Measurements from ENCODE around the gene KLHL35.

The KLHL35 gene

GRCh38 chr11:75468534-75469340 is 35.7 kb upstream of the KLHL35 start:
- DNase-seq, result no peak

DNA sequence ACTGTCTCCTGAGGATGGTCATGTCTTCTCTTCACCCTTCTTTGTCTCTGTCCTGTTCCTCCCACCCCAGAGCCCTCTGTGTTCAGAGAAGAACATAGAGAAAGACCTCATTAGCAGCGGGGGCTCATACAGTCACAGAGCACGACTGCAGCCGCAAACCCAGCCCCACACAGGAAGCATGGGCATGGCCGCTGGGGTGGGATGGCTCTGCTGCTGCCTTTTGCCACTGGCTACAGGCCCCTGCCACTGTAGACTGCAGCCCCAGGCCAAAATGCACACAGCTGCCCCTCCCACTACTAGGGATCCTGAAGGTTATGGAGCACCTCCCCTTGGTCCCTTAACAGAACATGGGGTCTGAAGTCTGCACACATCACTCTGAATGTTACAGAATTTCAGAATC is 34.9 kb upstream of the KLHL35 start:
- DNase-seq, result no peak

DNA sequence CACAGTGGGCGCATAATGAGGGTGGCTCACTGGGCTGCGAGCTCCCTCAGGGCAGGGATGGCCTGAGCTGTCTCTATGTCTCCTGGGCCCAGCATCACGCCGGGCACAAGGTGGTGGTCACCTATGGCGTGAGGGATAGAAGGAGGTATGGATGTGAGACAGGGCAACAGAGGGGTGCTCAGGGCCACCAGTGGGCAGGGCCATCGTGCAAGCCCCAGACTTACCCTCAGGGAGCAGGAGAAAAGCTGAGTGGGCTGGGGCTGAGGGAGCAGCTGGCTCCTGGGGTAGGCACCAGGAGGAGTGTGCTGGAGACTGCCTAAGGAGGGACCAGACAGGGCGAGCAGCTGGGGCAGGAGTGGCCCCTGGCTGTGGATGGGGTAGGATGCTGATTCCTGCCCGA is 34.3 kb upstream of the KLHL35 start:
- DNase-seq, result no peak

DNA sequence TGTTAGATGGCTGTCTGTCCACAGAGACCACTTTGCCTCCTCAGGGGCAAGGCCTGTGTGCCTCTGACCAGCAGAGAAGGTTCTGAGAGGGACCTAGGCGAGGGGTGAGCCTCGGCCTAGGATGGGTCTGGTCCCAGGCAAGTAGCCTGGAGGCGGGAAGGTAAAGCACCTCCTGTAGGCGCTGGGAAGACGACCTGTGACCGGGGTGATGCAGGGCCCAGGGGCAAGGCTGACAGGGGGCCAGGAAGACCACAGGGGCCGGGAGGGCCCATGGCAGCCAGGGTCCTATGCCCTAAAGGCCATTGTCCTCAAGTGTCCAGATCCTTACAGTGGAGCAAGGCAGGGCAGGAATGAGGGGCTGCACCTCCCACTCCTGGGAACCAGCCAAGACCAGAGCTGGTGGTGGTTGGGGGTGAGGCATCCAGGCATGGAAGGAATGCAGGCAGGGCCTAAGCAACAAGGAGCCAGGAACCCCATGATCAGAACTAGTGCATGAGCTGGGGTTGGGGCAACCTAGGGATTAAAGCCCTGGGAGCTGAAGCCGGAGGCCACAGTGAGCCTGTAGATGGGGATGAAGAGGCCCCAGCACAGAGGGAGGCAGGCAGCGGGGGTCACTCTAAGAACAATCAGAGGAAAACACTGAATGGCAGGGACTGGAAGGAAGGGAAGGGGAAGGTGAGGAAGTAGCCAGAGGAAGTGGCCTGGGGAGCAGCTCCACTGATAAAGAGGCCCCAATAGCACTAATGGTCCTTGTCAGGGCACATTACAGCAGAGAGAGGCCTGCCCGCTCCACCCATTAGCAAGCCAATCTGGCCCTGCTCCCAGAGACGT is 32.9 kb upstream of the KLHL35 start:
- DNase-seq, result no peak

GRCh38 chr11:75463106-75463774 is 30.2 kb upstream of the KLHL35 start:
- no peak for DNase-seq

DNA sequence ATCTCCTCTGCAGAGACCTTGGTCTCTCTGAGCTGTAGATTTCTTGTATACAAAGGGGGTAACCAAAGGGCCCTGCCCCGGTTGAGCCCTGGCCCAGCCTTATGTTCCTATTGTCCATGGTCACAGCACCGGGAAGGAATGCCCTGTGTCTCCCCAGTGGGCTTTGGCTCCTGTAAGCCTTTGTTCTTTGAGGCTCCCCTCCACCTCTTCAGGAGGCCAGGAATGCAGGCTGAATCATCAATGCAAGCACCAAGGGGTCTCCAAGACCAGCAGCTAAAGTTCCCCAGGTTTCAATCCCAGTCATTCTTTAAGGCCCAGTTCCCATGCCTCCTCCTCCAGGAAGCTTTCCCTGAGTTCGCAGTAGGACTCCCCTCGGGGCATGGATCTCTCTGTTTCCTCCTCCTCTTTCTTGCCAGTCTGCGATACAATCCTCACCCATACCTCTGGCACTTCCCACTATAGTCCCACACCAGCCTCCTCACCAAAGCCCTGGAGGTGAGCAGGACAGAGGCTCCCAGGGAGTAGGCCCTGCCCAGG is 29.2 kb upstream of the KLHL35 start:
- DNase-seq, result no peak

DNA sequence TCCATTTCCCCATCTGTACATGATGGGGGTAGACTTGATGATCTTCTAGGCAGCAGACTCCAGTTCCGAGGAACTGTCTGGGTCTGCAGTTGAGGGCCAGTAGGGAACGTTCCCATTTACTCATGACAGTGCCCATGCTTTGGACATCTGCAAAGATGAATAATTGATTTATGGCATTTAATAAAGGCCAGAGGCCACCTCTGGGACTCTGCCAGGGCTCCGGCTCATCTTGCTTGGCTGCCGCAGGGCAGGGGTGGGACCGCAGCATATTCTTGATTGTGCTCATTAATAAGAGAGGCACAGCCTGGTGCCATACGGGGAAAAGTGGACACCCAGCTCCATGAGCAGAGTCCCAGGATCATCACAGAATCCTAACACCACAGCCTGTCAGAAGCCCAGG is 28.1 kb upstream of the KLHL35 start:
- no peak for DNase-seq

- DNase-seq, result no peak
Measured at GRCh38 chr11:75456596-75457183, 23.7 kb upstream of the KLHL35 start.

- no peak for DNase-seq
Measured at GRCh38 chr11:75454987-75455386, 22.0 kb upstream of the KLHL35 start.

- DNase-seq, result no peak
Measured at GRCh38 chr11:75453916-75454655, 21.1 kb upstream of the KLHL35 start.

DNA sequence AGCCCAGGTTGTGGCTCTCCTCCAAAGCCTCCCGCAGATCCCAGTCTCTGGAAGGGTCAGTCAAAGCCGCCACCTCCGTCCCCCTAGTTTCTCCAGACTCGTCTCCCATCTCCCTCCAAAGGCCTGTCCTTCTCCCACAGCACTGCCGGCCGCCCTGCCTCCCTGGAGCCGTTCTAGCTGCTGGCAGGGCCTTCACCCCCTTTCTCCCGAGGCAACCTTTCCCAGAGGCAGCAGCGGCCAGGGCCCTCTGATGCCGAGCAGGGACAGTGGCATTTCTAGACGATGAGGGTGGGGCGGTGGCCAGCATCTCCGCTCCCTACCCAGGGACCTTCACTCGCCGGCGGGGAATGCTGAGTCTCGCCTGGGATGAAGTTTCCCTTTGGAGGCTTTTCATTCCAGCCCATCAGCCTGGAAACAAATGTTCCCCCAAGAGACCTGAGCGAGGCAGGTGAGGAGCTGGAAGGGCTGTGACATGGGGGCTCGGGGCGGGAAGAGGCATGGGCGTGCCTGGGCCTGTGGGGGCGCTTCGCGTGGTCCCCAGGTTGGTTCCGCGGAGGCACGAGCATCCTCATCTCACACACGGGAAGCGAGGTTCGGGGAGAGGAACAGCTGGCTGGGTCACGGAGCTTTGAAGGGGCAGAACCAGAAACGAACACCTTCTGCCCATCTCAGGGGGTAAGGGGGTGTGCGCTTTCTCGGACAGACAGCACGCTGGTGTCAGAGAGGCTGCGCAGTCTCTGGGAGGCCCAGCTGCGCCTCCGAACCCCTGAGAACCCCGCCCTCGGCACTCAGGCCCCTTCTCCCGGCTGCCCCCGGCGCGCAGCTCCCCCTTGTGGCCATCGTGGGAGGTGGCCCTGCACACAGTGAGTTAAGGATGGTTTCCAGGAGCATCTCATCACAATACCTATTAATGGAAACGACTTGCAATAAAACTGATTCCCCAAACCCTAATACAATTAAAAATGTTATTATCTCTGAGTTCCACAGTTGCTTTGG is 18.1 kb upstream of the KLHL35 start:
- peak; percentile 67 for DNase-seq

DNA sequence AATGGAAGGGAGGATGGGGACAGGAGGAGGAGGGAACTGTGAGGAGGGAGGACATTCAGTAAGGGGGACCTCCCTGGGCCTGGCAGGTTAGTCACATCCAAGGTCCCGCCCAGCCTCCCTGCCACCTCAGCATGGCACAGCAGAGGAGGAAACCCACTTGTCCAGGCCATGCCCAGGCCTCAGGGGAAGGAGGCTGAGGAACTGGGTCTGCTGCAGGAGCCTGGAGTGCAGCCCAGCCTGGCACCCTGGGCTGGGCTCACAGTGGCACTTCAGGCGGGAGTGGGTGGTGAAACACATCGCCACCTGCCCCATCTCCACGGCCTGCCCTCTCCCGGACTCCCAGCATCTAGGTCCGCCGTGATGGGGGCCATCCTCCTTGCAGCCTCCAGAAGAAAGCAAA is 17.2 kb upstream of the KLHL35 start:
- no peak for DNase-seq

DNA sequence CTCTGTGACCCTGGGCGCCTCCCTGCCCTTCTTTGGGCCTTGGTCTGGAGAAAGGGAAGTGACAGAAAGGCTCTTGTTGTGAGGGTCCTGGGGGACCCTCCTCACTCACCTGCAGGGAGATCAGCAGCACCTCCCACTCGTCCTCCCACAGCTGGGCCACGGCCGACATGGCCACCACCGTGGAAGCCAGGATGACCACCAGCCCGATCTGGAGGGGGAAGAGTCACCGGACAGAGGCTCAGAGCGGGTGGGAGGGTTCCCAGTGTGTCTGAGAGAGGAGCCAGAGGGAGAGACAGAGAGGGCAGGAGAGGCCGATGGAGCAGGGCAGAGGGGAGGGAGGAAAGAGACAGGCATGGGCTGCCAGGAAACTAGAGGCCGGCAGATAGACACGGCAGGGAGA is 16.8 kb upstream of the KLHL35 start:
- no peak for DNase-seq

GRCh38 chr11:75449271-75449670 is 16.3 kb upstream of the KLHL35 start:
- no peak for DNase-seq

DNA sequence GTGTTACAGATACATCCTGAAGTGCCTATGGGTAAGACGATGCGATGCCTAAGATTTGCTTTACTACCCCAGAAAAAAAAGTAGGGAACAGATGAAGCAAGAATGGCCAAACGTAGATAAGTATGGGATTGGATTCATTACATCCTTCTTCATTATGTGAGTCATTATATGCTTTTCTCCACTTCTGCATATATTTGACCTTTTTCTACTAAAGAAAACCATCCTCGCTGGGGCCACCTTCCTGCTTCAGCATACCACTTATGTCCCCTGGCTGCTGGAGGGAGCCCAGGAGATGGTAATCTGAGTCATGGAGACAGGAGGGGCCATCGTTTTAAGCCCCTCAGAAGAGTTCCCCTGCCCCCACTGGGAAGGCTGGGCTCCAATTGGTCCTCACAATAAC is 14.4 kb upstream of the KLHL35 start:
- DNase-seq, result no peak

- peak; percentile 88 for DNase-seq
Measured at GRCh38 chr11:75445315-75445953, 12.4 kb upstream of the KLHL35 start.

GRCh38 chr11:75443043-75443442 is 10.0 kb upstream of the KLHL35 start:
- DNase-seq, result no peak

GRCh38 chr11:75442161-75442885 is 9.3 kb upstream of the KLHL35 start:
- no peak for DNase-seq

GRCh38 chr11:75441804-75442132 is 8.8 kb upstream of the KLHL35 start:
- no peak for DNase-seq
